Thymus (tissue), 11 donors: ENCODE measurements around the gene SCARF1. TPM values are rescaled to one million over a fixed set of nuclear protein-coding genes. Genes with fewer than 3 reads are reported as not detected.

Source experiments
- DNase-seq, 9 donors: peaks; one replicate each; pipeline ENCODE4 v3.0.0-alpha.2; 2013; ENCODE audit warnings: low spot score in 9 of 9, low read depth in 6 of 9, missing footprints in 1 of 9
- H3K27ac ChIP-seq, 2 donors: one replicate each; pipeline ENCODE4 v1.5.1; 2013; ENCODE audit warnings: control low read depth in 1 of 2, low read depth in 1 of 2, low read length in 1 of 2, mild to moderate bottlenecking in 1 of 2, moderate library complexity in 1 of 2
- H3K27me3 ChIP-seq, 2 donors: one replicate each; pipeline ENCODE4 v1.5.1; 2013; ENCODE audit warnings: low read length in 1 of 2; ENCODE audit not compliant: control insufficient read depth in 2 of 2, insufficient read depth in 1 of 2
- H3K36me3 ChIP-seq, 2 donors: one replicate each; pipeline ENCODE4 v1.5.1; 2013; ENCODE audit warnings: low read length in 1 of 2, mild to moderate bottlenecking in 1 of 2, moderate library complexity in 1 of 2; ENCODE audit not compliant: control insufficient read depth in 2 of 2, insufficient read depth in 2 of 2
- H3K4me1 ChIP-seq, 2 donors: one replicate each; pipeline ENCODE4 v1.5.1; 2013; ENCODE audit warnings: low read length in 2 of 2; ENCODE audit not compliant: control insufficient read depth in 2 of 2, insufficient read depth in 2 of 2
- H3K4me3 ChIP-seq, 2 donors: one replicate each; pipeline ENCODE4 v1.5.1; 2013; ENCODE audit warnings: low read length in 2 of 2, control low read depth in 1 of 2, mild to moderate bottlenecking in 1 of 2
- H3K9me3 ChIP-seq, 2 donors: one replicate each; pipeline ENCODE4 v1.5.1; 2013; ENCODE audit warnings: low read length in 1 of 2, mild to moderate bottlenecking in 1 of 2; ENCODE audit not compliant: control insufficient read depth in 2 of 2, insufficient read depth in 1 of 2
- WGBS: extraction: QIAGEN DNeasy Blood & Tissue Kit; methylation state at CpG from one replicate; pipeline ENCODE4 v1.1.7; 2013; 5-methylcytosine and 5-hydroxymethylcytosine counted together
- polyA plus RNA-seq: library from polyadenylated mRNA; stranded (reverse); fragments of 200-250 nt; gene quantifications from one replicate; pipeline ENCODE4 v1.2.3, GENCODE V29; 2013
- total RNA-seq: library from RNA; stranded (reverse); fragments of 120-200 nt; gene quantifications from one replicate; pipeline ENCODE4 v1.2.4, GENCODE V29; 2013
- donor health status: healthy.

Gene SCARF1
- total and polyA plus RNA-seq, 2 donors = 4.2 to 5.8 TPM

- Histone ChIP-seq H3K27ac (no peak overlapping the region), H3K4me3 (no peak overlapping the region), H3K9me3 (no peaks in the 10 kb centered on the region), H3K27me3 (peaks cover 0 to 2% of the 10 kb centered on the region in 2 donors), H3K4me1 (peaks cover 0 to 11% of the 10 kb centered on the region in 2 donors), H3K36me3 (no peaks in the 10 kb centered on the region)
- DNase-seq = no peak
- 97% methylated on average over 45 of the region's 45 CpGs for WGBS
Observed at GRCh38 chr17:1634841-1635650, 10.5 kb downstream of the SCARF1 start.

GRCh38 chr17:1630662-1631061 lies 14.9 kb downstream of the SCARF1 start:
- WGBS = 94% methylated on average over 4 of the region's 4 CpGs
- Histone ChIP-seq H3K4me3 (no peak overlapping the region), H3K9me3 (peaks cover 0 to 10% of the 10 kb centered on the region in 2 donors), H3K4me1 (peaks cover 5 to 29% of the 10 kb centered on the region in 2 donors), H3K27ac (no peak overlapping the region), H3K27me3 (peaks cover 0 to 11% of the 10 kb centered on the region in 2 donors), H3K36me3 (peaks cover 0 to 3% of the 10 kb centered on the region in 2 donors)
- DNase-seq = no peak

GRCh38 chr17:1629504-1630310 lies 15.8 kb downstream of the SCARF1 start:
- peak overlapping the region; percentile 85 to 87 for H3K4me3 ChIP-seq
- H3K4me1 ChIP-seq = peaks cover 5 to 38% of the 10 kb centered on the region in 2 donors
- 1% methylated on average over 45 of the region's 45 CpGs for WGBS
- H3K27me3 ChIP-seq = peaks cover 0 to 11% of the 10 kb centered on the region in 2 donors
- peak overlapping the region; percentile 93 to 96 for H3K27ac ChIP-seq
- peaks cover 0 to 10% of the 10 kb centered on the region in 2 donors for H3K9me3 ChIP-seq
- H3K36me3 ChIP-seq = peaks cover 0 to 12% of the 10 kb centered on the region in 2 donors
- DNase-seq = peak in 7 of 9 donors; percentile 67 to 89 (median 83)

- DNase-seq = peak in 8 of 9 donors; percentile 82 to 97 (median 92)
- H3K4me1 ChIP-seq = peaks cover 5 to 40% of the 10 kb centered on the region in 2 donors
Observed at GRCh38 chr17:1628856-1629503, 16.6 kb downstream of the SCARF1 start.

GRCh38 chr17:1627982-1628855 lies 17.3 kb downstream of the SCARF1 start, which contains the start of gene SLC43A2:
TSS of gene SLC43A2 (minus strand) at chr17:1628834. CDS start at chr17:1627874, 960 bp downstream.
- H3K36me3 ChIP-seq = peaks cover 0 to 20% of the 10 kb centered on the region in 2 donors
- DNase-seq = peak in 8 of 9 donors; percentile 73 to 94 (median 88)
- under 1% methylated on average over 95 of the region's 95 CpGs for WGBS
- H3K27me3 ChIP-seq = peaks cover 0 to 11% of the 10 kb centered on the region in 2 donors
- peaks cover 5 to 40% of the 10 kb centered on the region in 2 donors for H3K4me1 ChIP-seq
- peaks cover 0 to 10% of the 10 kb centered on the region in 2 donors for H3K9me3 ChIP-seq
- peak within 1 kb of the TSS; percentile 85 to 87 for H3K4me3 ChIP-seq
- peak within 1 kb of the TSS; percentile 93 to 96 for H3K27ac ChIP-seq

More at GRCh38 chr17:1628856-1629503, 16.6 kb downstream of the SCARF1 start:
- H3K27me3 ChIP-seq = peaks cover 0 to 11% of the 10 kb centered on the region in 2 donors
- peak overlapping the region; percentile 93 to 96 for H3K27ac ChIP-seq
- peaks cover 0 to 17% of the 10 kb centered on the region in 2 donors for H3K36me3 ChIP-seq
- peaks cover 0 to 10% of the 10 kb centered on the region in 2 donors for H3K9me3 ChIP-seq
- H3K4me3 ChIP-seq = peak overlapping the region; percentile 85 to 87
- under 1% methylated on average over 77 of the region's 77 CpGs for WGBS

- Histone ChIP-seq H3K36me3 (peaks cover 0 to 20% of the 10 kb centered on the region in 2 donors), H3K27ac (peak overlapping the region; percentile 19 to 87), H3K9me3 (peaks cover 0 to 10% of the 10 kb centered on the region in 2 donors), H3K4me1 (peaks cover 5 to 40% of the 10 kb centered on the region in 2 donors), H3K4me3 (peak overlapping the region; percentile 53 to 85), H3K27me3 (peaks cover 0 to 11% of the 10 kb centered on the region in 2 donors)
- WGBS = 3% methylated on average over 39 of the region's 39 CpGs
- peak in 3 of 9 donors; percentile 42 to 77 (median 60) for DNase-seq
Observed at GRCh38 chr17:1627182-1627981, 18.1 kb downstream of the SCARF1 start.

GRCh38 chr17:1626333-1626732 lies 19.2 kb downstream of the SCARF1 start:
- 89% methylated on average over 3 of the region's 3 CpGs for WGBS
- Histone ChIP-seq H3K4me3 (peak overlapping the region in 1 of 2 donors; percentile 53), H3K9me3 (peaks cover 0 to 10% of the 10 kb centered on the region in 2 donors), H3K4me1 (peaks cover 5 to 43% of the 10 kb centered on the region in 2 donors), H3K36me3 (peaks cover 5 to 26% of the 10 kb centered on the region in 2 donors), H3K27ac (peak overlapping the region in 1 of 2 donors; percentile 87), H3K27me3 (peaks cover 0 to 11% of the 10 kb centered on the region in 2 donors)
- DNase-seq = no peak
